NB4 (cell line): ENCODE data around the gene C19orf85.

Source experiments
- CTCF ChIP-seq: IDR thresholded peaks from one replicate; pipeline ENCODE4 v1.5.1; 2012; ENCODE audit warnings: low read depth, low read length
- POLR2A ChIP-seq: IDR thresholded peaks from 2 replicates; pipeline ENCODE4 v1.6.1; 2011; ENCODE audit warnings: mild to moderate bottlenecking; ENCODE audit not compliant: insufficient read length; ENCODE audit errors: extremely low read depth

- TF ChIP-seq CTCF (no peak), POLR2A (no peak)
Measured at GRCh38 chr19:55437410-55437809, 27.1 kb downstream of the C19orf85 start.
